ENCODE measurements around the gene FGF13. TPM values are rescaled to one million over a fixed set of nuclear protein-coding genes. Genes with fewer than 3 reads are reported as not detected.

FGF13 gene
- total RNA-seq, 1 experiment from 2014 or later = not detected

GRCh38 chrX:138704596-138704995 lies 6.9 kb downstream of the FGF13 start:
- ChIA-PET CTCF (no interaction called here), POLR2A (no interaction called here)
- intact Hi-C loops (cut with micrococcal nuclease; ENCODE audit: unreplicated experiment) (no loop called here), in situ Hi-C loops (cut with HindIII; ENCODE audit: low pct_unique_long_range_greater_than_20kb, low sequenced_read_pairs) (no loop called here)
- Histone ChIP-seq H3K4me1 (ENCODE audit: control insufficient read depth, insufficient read depth, low read length) (no peaks in the 10 kb centered on the region), H3K27ac (ENCODE audit: low read length) (no peak overlapping the region), H3K36me3 (ENCODE audit: control insufficient read depth, insufficient read depth, low read length) (no peaks in the 10 kb centered on the region; the same call in 1 of the 2 replicates), H3K9me3 (ENCODE audit: control insufficient read depth, insufficient read depth, low read depth, low read length) (no peaks in the 10 kb centered on the region; the same call in 1 of the 2 replicates), H3K27me3 (ENCODE audit: control insufficient read depth, insufficient read depth, low read length) (peaks cover 8% of the 10 kb centered on the region), H3K4me3 (ENCODE audit: low read depth in 2 of 2, low read length in 2 of 2) (no peak overlapping the region)
- BruUV-seq (replicated peaks) = no TSS peak
- DNase-seq (ENCODE audit: low read depth, low spot score) (no peak), ATAC-seq (no peak)
- TF ChIP-seq POLR2AphosphoS5 (IDR thresholded peaks at IDR 0.05; ENCODE audit: low read depth, low read length) (no peak), SIN3A (IDR thresholded peaks at IDR 0.05; ENCODE audit: borderline replicate concordance, insufficient read depth, low read depth, low read length) (no peak), REST (IDR thresholded peaks at IDR 0.05; ENCODE audit: insufficient read depth in 1 of 2, low read depth in 2 of 2, low read length in 1 of 2) (no peak), CTCF (IDR thresholded peaks at IDR 0.05) (no peak), TCF7L2 (IDR thresholded peaks at IDR 0.05; ENCODE audit: low read depth, low read length) (no peak)

GRCh38 chrX:138704101-138704500 lies 7.4 kb downstream of the FGF13 start:
- POLR2A ChIA-PET = no interaction called here

More at GRCh38 chrX:138704101-138704500, 7.4 kb downstream of the FGF13 start:
- Histone ChIP-seq H3K9me3 (ENCODE audit: control insufficient read depth, insufficient read depth, low read depth, low read length) (no peaks in the 10 kb centered on the region; the same call in 1 of the 2 replicates), H3K4me1 (ENCODE audit: control insufficient read depth, insufficient read depth, low read length) (no peaks in the 10 kb centered on the region), H3K27ac (ENCODE audit: low read length) (no peak overlapping the region), H3K27me3 (ENCODE audit: control insufficient read depth, insufficient read depth, low read length) (peaks cover 6% of the 10 kb centered on the region), H3K4me3 (ENCODE audit: low read depth in 2 of 2, low read length in 2 of 2) (no peak overlapping the region), H3K36me3 (ENCODE audit: control insufficient read depth, insufficient read depth, low read length) (no peaks in the 10 kb centered on the region; the same call in 1 of the 2 replicates)
- CTCF ChIA-PET = no interaction called here
- DNase-seq (ENCODE audit: low read depth, low spot score) (no peak), ATAC-seq (no peak)
- TF ChIP-seq TCF7L2 (IDR thresholded peaks at IDR 0.05; ENCODE audit: low read depth, low read length) (no peak), SIN3A (IDR thresholded peaks at IDR 0.05; ENCODE audit: borderline replicate concordance, insufficient read depth, low read depth, low read length) (no peak), CTCF (IDR thresholded peaks at IDR 0.05) (no peak), POLR2AphosphoS5 (IDR thresholded peaks at IDR 0.05; ENCODE audit: low read depth, low read length) (no peak), REST (IDR thresholded peaks at IDR 0.05; ENCODE audit: insufficient read depth in 1 of 2, low read depth in 2 of 2, low read length in 1 of 2) (no peak)
- BruUV-seq (replicated peaks) = no TSS peak
- intact Hi-C loops (cut with micrococcal nuclease; ENCODE audit: unreplicated experiment) = no loop called here
- in situ Hi-C loops (cut with HindIII; ENCODE audit: low pct_unique_long_range_greater_than_20kb, low sequenced_read_pairs) = no loop called here
